HEK293 (cell line): ENCODE data around the gene RHBG.

Experiments
- CTCF ChIA-PET: fragments of 350-600 bp; formaldehyde crosslinking; extraction: SDS; loops from one replicate; lab custom pipeline; 2021; ENCODE audit warnings: antibody characterized with exemption; lab: Yijun Ruan, JAX
- POLR2A ChIA-PET: fragments of 300-600 bp; formaldehyde crosslinking; extraction: SDS; loops from one replicate; lab custom pipeline; 2020; ENCODE audit warnings: antibody characterized with exemption, inconsistent platforms; lab: Yijun Ruan, JAX
- H3K27ac ChIP-seq: fragments of 200-500 bp; sonication (Bioruptor generic); 2 replicates; pipeline ENCODE4 v1.5.1; 2014; ENCODE audit warnings: low read depth, low read length, control low read depth, inconsistent platforms; ENCODE audit errors: extremely low read depth
- H3K36me3 ChIP-seq, 2 experiments: fragments of 200-500 bp in 1 of 2; sonication (Bioruptor generic) in 1 of 2; 1 replicate in 1 of 2; 2 replicates in 1 of 2; pipeline ENCODE4 v1.5.1; 2014 to 2017; ENCODE audit warnings: inconsistent platforms in 2 of 2, low read length in 2 of 2; ENCODE audit not compliant: control insufficient read depth in 2 of 2, insufficient read depth in 1 of 2
- H3K4me1 ChIP-seq: fragments of 200-500 bp; sonication (Bioruptor generic); 2 replicates; pipeline ENCODE4 v1.5.1; 2014; ENCODE audit warnings: mild to moderate bottlenecking, low read length, inconsistent platforms; ENCODE audit not compliant: control insufficient read depth, insufficient read depth
- H3K4me3 ChIP-seq: 2 replicates; pipeline ENCODE4 v1.5.1; 2011; ENCODE audit warnings: low read depth, mild to moderate bottlenecking, control low read depth, low read length, moderate library complexity
- H3K9me3 ChIP-seq: fragments of 200-500 bp; sonication (Bioruptor generic); 2 replicates; pipeline ENCODE4 v1.5.1; 2014; ENCODE audit warnings: low read depth, low read length, inconsistent platforms; ENCODE audit not compliant: control insufficient read depth, insufficient read depth
- FEZF1 ChIP-seq: fragments of 450-650 bp; formaldehyde crosslinking; IDR thresholded peaks from 2 replicates; pipeline ENCODE4 v1.5.1; 2016; ENCODE audit warnings: missing biosample characterization, missing genetic modification characterization
- GLI2 ChIP-seq: fragments of 450-650 bp; formaldehyde crosslinking; IDR thresholded peaks from 2 replicates; pipeline ENCODE4; 2017; ENCODE audit warnings: missing biosample characterization, missing genetic modification characterization, low read depth, borderline replicate concordance
- HOXA7 ChIP-seq: sonication (generic); formaldehyde crosslinking; IDR thresholded peaks from 2 replicates; pipeline ENCODE4 v1.8.1; 2022; ENCODE audit warnings: missing genetic modification reagents, borderline replicate concordance
- HOXC10 ChIP-seq: sonication (generic); formaldehyde crosslinking; IDR thresholded peaks from 2 replicates; pipeline ENCODE4 v1.8.1; 2023; ENCODE audit warnings: mild to moderate bottlenecking, missing genetic modification reagents
- KLF16 ChIP-seq: fragments of 450-650 bp; formaldehyde crosslinking; IDR thresholded peaks from 2 replicates; pipeline ENCODE4 v1.5.1; 2017; ENCODE audit warnings: missing biosample characterization, missing genetic modification characterization
- MYNN ChIP-seq: fragments of 450-650 bp; formaldehyde crosslinking; IDR thresholded peaks from 2 replicates; pipeline ENCODE4 v1.5.1; 2016; ENCODE audit warnings: missing biosample characterization, missing genetic modification characterization, borderline replicate concordance
- OSR2 ChIP-seq: fragments of 450-650 bp; formaldehyde crosslinking; IDR thresholded peaks from 2 replicates; pipeline ENCODE4 v1.5.1; 2016; ENCODE audit warnings: missing biosample characterization, missing genetic modification characterization
- PRDM1 ChIP-seq: fragments of 450-650 bp; formaldehyde crosslinking; IDR thresholded peaks from 2 replicates; pipeline ENCODE4; 2016; ENCODE audit warnings: missing biosample characterization, missing genetic modification characterization
- SCRT2 ChIP-seq: fragments of 450-650 bp; formaldehyde crosslinking; IDR thresholded peaks from 2 replicates; pipeline ENCODE4 v1.5.1; 2016; ENCODE audit warnings: missing biosample characterization, missing genetic modification characterization
- SETDB1 ChIP-seq: IDR thresholded peaks from one replicate; pipeline ENCODE4 v1.6.1; 2017; ENCODE audit warnings: mild to moderate bottlenecking, low read length, moderate library complexity, mixed read lengths; ENCODE audit not compliant: insufficient read length
- TRIM28 ChIP-seq: IDR thresholded peaks from 2 replicates; pipeline ENCODE4 v1.6.1; 2011; ENCODE audit warnings: low read length, control low read depth, borderline replicate concordance
- YY1 ChIP-seq: fragments of 450-650 bp; formaldehyde crosslinking; IDR thresholded peaks from 2 replicates; pipeline ENCODE4 v1.5.1; 2018; ENCODE audit warnings: missing biosample characterization, missing genetic modification characterization
- ZNF16 ChIP-seq: fragments of 450-650 bp; formaldehyde crosslinking; IDR thresholded peaks from 2 replicates; pipeline ENCODE4 v1.5.1; 2016; ENCODE audit warnings: low read depth, missing biosample characterization, missing genetic modification characterization
- ZNF214 ChIP-seq: fragments of 450-650 bp; formaldehyde crosslinking; IDR thresholded peaks from 2 replicates; pipeline ENCODE4 v1.5.1; 2017; ENCODE audit warnings: missing biosample characterization, mild to moderate bottlenecking, missing genetic modification characterization, borderline replicate concordance
- ZNF274 ChIP-seq, 2 experiments: fragments of 200-500 bp in 1 of 2; fragments of 450-650 bp in 1 of 2; sonication (Bioruptor generic) in 1 of 2; formaldehyde crosslinking in 1 of 2; IDR thresholded peaks; 2 replicates each; pipeline versions ENCODE4 v1.5.1 to v1.6.1; 2014 to 2016; ENCODE audit warnings: borderline replicate concordance in 1 of 2, inconsistent platforms in 1 of 2, low read length in 1 of 2, missing biosample characterization in 1 of 2, missing genetic modification characterization in 1 of 2
- ZNF350 ChIP-seq: fragments of 450-650 bp; formaldehyde crosslinking; IDR thresholded peaks from 2 replicates; pipeline ENCODE4 v1.5.0; 2017; ENCODE audit warnings: missing biosample characterization, mild to moderate bottlenecking, missing genetic modification characterization
- ZNF354C ChIP-seq: fragments of 450-650 bp; formaldehyde crosslinking; IDR thresholded peaks from 2 replicates; pipeline ENCODE4 v1.5.1; 2016; ENCODE audit warnings: missing biosample characterization, missing genetic modification characterization, low read depth, borderline replicate concordance
- ZNF621 ChIP-seq: fragments of 450-650 bp; formaldehyde crosslinking; IDR thresholded peaks from 2 replicates; pipeline ENCODE4 v1.5.1; 2017; ENCODE audit warnings: missing biosample characterization, missing genetic modification characterization
- ZNF624 ChIP-seq: fragments of 450-650 bp; formaldehyde crosslinking; IDR thresholded peaks from 2 replicates; pipeline ENCODE4 v1.5.1; 2017; ENCODE audit warnings: missing biosample characterization, missing genetic modification characterization
- ZNF626 ChIP-seq: fragments of 450-650 bp; sonication (Bioruptor Pico); formaldehyde crosslinking; IDR thresholded peaks from 2 replicates; pipeline ENCODE4 v1.5.1; 2018; ENCODE audit warnings: missing biosample characterization, missing genetic modification characterization, inconsistent platforms
- ZNF747 ChIP-seq: fragments of 450-650 bp; formaldehyde crosslinking; IDR thresholded peaks from 2 replicates; pipeline ENCODE4 v1.5.1; 2016; ENCODE audit warnings: missing biosample characterization, missing genetic modification characterization
- ZNF792 ChIP-seq: fragments of 450-650 bp; formaldehyde crosslinking; IDR thresholded peaks from 2 replicates; pipeline ENCODE4 v1.5.1; 2016; ENCODE audit warnings: missing biosample characterization, missing genetic modification characterization
- TF ChIP-seq, protein P1 (sequence below): fragments of 450-650 bp; formaldehyde crosslinking; IDR thresholded peaks from 2 replicates; pipeline ENCODE4 v1.5.1; 2016; ENCODE audit warnings: missing biosample characterization, missing genetic modification characterization
- TF ChIP-seq, protein P2 (sequence below): fragments of 450-650 bp; formaldehyde crosslinking; IDR thresholded peaks from 2 replicates; pipeline ENCODE4 v1.5.1; 2016; ENCODE audit warnings: missing biosample characterization, missing genetic modification characterization

Gene RHBG

DNA sequence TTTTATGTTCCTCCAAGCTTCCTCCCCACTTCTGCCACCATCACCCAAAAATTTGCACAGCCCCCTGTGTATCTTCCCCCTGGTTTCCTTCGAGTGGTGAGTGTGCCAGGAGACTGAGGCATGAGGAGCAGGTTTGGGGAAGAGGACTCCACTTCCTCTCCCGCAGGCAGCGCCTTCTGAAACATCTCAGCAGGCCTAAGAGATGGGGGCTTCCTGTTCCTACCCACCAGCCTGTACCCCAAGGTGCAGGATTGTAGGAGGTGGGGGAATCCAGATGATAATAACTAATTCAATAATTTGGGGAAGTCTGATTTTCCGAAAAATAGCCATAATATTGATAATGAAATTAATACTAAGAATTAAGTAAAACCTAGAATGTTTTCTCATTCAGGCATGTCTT lies 62.4 kb downstream of the RHBG start:
- CTCF ChIA-PET = interaction anchor here (0.5 to 3.5 kb wide), 4 partner anchors 10 to 183 kb away, joined by 3 to 44 read pairs (median 12); no protein-coding TSS in a partner anchor
- Histone ChIP-seq H3K27ac (no peak overlapping the region), H3K4me1 (no peaks in the 10 kb centered on the region), H3K4me3 (no peak overlapping the region), H3K9me3 (no peaks in the 10 kb centered on the region), H3K36me3 (no peaks in the 10 kb centered on the region)
- TF ChIP-seq YY1 (no peak), ZNF214 (no peak), ZNF626 (tag by site-specific recombination) (no peak), ZNF350 (tag by site-specific recombination) (no peak), ZNF792 (tag by site-specific recombination) (no peak), TRIM28 (no peak), HOXA7 (CRISPR knock-in tag) (no peak), FEZF1 (tag by site-specific recombination) (no peak), ZNF354C (tag by site-specific recombination) (no peak), OSR2 (tag by site-specific recombination) (no peak), PRDM1 (no peak), MYNN (no peak)
- TF ChIP-seq, protein P1, sequence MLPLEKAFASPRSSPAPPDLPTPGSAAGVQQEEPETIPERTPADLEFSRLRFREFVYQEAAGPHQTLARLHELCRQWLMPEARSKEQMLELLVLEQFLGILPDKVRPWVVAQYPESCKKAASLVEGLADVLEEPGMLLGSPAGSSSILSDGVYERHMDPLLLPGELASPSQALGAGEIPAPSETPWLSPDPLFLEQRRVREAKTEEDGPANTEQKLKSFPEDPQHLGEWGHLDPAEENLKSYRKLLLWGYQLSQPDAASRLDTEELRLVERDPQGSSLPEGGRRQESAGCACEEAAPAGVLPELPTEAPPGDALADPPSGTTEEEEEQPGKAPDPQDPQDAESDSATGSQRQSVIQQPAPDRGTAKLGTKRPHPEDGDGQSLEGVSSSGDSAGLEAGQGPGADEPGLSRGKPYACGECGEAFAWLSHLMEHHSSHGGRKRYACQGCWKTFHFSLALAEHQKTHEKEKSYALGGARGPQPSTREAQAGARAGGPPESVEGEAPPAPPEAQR (tag by site-specific recombination) = no peak
- POLR2A ChIA-PET = interaction anchor here (0.6 to 0.9 kb wide), 2 partner anchors 10 to 1123 kb away, joined by 3 to 9 read pairs; partner anchors contain the start of gene FDPS

DNA sequence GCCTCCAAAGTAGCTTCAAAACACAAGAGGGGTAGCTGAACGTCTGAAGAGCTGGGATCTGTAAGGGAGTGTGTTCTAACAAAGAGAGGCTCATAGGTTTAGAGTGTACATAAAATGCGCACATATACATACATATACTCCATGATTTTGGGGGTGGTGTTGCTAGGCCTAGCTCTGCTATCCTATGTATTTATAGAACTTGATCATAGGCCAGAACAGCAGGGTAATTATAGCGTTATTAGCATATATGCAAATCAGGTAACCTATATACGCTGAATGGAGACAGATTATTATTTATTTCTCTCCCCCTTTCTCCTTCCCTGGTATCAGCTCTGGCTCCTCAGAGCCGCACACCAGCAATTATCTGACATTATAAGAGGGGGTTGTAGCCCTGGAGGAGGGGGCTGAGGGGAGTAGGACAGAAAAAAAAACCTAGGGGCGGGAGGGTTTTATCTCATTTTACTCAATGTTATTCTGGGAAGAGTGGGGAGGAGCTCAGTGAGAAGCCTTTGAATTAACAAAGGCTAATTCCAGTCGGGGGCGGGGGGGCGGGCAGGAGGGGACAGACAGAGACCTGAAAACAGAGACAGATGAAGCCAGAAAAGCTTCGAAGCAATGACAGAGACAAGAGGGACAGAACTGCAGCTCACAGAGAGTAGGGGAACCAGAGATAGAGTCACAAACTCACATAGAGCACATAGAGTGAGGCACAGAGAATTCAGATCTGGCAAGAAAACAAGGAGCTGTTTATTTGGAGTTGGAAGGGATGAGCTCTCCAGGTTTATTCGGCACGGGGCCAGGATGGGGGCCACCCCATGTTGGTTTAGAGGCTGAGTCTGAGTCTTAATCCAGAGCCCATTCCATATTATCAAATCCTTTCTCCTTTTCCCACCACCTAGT lies 63.0 kb downstream of the RHBG start:
- Histone ChIP-seq H3K36me3 (no peaks in the 10 kb centered on the region), H3K9me3 (no peaks in the 10 kb centered on the region), H3K27ac (no peak overlapping the region), H3K4me1 (no peaks in the 10 kb centered on the region), H3K4me3 (no peak overlapping the region)
- ChIA-PET CTCF (interaction anchor here (0.5 to 3.5 kb wide), 3 partner anchors 8 to 46 kb away, joined by 3 to 44 read pairs (median 20); no protein-coding TSS in a partner anchor), POLR2A (no interaction called here)
- TF ChIP-seq ZNF621 (tag by site-specific recombination) = no peak
- no peak for TF ChIP-seq ZNF624
- no peak for TF ChIP-seq ZNF747 (tag by site-specific recombination)

DNA sequence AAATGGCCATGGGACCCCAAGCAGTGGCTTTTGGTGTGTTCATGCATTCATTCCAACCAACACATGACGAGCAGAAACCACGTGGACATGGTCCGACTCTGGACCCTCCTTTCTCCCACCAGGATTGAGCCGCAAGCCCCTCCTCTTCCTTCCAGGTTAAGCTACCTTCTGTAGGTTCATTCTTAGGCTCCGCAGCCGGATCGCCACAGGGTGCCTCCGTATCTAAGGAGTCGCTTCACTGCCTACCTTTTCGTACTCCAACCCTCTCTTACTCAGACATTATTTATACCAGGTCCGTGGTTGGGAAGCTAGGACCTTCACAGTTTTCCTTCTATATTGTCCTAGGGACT lies 63.6 kb downstream of the RHBG start:
- TF ChIP-seq KLF16 (no peak), SETDB1 (no peak), HOXC10 (no peak), GLI2 (tag by site-specific recombination) (no peak), SCRT2 (tag by site-specific recombination) (no peak), ZNF274 (IDR thresholded peaks at IDR 0.05; ENCODE audit: low read length) (no peak), ZNF274 (tag by site-specific recombination; IDR thresholded peaks at IDR 0.05; ENCODE audit: borderline replicate concordance) (no peak), ZNF16 (tag by site-specific recombination) (no peak)
- TF ChIP-seq, protein P1 (tag by site-specific recombination) = no peak
- TF ChIP-seq, protein P2, sequence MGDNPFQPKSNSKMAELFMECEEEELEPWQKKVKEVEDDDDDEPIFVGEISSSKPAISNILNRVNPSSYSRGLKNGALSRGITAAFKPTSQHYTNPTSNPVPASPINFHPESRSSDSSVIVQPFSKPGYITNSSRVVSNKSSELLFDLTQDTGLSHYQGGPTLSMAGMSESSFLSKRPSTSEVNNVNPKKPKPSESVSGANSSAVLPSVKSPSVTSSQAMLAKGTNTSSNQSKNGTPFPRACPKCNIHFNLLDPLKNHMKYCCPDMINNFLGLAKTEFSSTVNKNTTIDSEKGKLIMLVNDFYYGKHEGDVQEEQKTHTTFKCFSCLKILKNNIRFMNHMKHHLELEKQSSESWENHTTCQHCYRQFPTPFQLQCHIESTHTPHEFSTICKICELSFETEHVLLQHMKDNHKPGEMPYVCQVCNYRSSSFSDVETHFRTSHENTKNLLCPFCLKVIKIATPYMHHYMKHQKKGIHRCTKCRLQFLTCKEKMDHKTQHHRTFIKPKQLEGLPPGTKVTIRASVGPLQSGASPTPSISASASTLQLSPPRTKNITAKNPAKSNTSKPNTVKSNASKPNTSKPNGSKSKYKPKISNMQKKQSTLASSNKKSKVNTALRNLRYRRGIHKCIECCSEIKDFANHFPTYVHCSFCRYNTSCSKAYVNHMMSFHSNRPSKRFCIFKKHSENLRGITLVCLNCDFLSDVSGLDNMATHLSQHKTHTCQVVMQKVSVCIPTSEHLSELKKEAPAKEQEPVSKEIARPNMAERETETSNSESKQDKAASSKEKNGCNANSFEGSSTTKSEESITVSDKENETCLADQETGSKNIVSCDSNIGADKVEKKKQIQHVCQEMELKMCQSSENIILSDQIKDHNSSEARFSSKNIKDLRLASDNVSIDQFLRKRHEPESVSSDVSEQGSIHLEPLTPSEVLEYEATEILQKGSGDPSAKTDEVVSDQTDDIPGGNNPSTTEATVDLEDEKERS (tag by site-specific recombination) = no peak
- Histone ChIP-seq H3K27ac (no peak overlapping the region), H3K4me1 (no peaks in the 10 kb centered on the region), H3K4me3 (no peak overlapping the region), H3K36me3 (no peaks in the 10 kb centered on the region), H3K9me3 (no peaks in the 10 kb centered on the region)
- ChIA-PET CTCF (interaction anchor here (2.6 to 3.5 kb wide), 2 partner anchors 13 to 47 kb away, joined by 20 to 44 read pairs; no protein-coding TSS in a partner anchor), POLR2A (no interaction called here)
